GM21717 (cell line): ENCODE data around the gene KCNJ8.
"Not testable (repeated sequence)": the region's sequence is repeated elsewhere in the genome, so short reads cannot be mapped to it uniquely, and the experiment has no call there.

Source experiments
- ATAC-seq: cut with Tn5 transposase; IDR thresholded peaks from one replicate; pipeline ENCODE4 v1.9.1; 2021; ENCODE audit warnings: mild to moderate bottlenecking, moderate library complexity; ENCODE audit not compliant: unreplicated experiment

The KCNJ8 gene

DNA sequence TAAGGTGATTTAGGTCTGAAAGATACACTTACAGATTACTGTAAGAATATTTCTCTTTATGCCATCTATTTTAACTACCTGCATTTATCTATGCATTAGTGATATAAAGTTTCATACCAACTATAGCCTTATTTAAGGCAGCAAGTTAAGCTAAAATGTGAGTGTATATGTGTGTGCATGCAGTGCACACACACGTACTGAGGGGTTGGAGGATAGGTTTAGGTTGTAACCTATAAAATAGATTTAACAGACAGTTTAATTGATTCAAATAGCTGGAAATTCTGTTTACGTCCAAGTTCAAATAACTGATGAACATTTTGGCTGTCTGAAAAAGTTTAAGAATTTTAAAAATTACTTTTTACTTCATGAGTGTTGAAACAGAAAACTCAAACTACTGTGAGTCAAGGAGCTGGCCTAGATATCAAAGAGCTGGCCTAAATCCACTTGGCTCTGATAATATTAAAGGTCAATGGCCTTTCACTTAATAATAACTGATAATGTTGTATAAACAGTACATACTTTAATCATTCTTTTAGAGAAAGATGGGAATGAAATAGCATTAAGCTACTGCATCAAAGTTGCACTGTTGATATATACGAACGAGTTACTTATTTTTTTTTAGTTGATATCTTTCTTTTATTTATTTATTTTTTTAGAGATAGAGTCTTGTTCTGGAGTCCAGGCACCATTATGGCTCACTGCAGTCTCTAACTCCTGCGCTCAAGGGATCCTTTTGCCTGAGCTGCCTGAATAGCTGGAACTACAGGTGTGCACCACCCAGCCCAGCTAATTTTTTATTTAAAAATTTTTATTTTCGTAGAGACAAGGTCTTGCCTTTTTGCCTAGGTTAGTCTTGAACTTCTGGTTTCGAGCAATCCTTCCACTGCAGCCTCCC, 13.8 kb upstream of the KCNJ8 start:
- ATAC-seq: no peak

DNA sequence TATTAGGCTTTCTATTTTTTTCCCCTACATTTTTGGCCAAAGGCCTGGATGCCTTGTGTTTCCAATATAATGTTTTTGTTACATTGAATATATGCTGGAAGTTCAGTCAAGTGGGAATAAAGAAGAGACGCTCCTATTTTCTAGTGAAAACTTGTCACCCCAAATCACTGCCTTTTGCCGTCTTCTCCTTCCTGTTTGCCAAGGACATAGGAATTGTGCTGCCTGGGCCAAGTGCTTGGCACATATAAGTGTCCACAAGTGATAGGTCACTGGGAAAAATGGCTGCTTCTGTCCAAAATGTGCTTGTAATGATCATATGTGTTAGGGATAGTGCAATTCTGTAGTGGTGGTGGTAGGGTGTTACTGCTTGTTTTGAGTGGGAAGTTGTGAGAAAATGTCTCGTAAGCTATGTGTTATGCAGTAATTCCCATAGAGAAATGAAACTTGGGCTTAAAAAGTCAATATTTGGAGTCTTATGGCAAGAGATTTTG, 11.6 kb upstream of the KCNJ8 start:
- ATAC-seq: no peak

DNA sequence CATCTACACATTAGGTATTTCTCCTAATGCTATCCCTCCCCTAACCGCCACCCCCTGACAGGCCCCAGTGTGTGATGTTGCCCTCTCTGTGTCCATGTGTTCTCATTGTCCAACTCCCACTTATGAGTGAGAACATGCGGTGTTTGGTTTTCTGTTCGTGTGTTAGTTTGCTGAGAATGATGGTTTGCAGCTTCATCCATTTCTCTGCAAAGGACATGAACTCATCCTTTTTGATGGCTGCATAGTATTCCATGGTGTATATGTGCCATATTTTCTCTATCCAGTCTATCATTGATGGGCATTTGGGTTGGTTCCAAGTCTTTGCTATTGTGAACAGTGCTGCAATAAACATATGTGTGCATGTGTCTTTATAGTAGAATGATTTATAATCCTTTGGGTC, 8.2 kb upstream of the KCNJ8 start:
- ATAC-seq: not testable (repeated sequence)

DNA sequence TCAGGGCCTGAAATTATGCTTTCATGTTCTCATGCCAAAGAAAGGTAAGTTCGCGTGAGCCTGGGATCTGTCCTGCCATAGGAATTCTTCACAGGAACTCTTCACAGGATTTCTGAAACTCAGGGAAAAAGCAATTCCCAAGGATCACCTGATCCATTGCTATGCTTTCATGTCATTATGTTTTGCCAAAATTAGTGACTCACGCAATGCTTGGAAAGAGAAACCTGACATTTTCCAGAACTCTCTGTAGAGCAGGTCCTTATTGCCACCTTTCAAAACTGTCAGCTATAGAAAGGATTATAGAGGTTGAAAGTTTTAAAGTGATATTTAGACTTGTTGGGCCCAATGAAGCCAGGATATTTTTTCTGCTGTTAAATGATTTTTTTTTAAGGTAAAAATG, 6.3 kb upstream of the KCNJ8 start:
- no peak for ATAC-seq

DNA sequence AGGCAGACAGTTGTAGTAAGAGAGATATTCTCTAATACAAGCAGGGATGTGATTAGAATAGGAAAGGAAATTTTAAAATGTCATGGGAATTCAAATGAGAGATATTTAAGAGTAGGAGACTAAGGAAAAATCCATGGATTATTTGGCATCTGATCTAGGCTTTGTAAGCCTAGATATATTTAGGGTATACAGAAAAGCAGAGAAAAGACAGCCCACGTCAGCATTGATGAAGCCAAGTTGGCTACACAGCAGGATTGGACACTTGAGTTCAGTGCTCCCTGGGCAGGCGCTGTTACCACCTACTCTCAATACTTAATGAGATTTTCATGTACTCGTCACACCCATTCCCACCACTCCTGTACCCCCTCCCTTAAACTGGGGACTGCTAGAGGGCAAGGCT, 1.7 kb upstream of the KCNJ8 start:
- no peak for ATAC-seq

DNA sequence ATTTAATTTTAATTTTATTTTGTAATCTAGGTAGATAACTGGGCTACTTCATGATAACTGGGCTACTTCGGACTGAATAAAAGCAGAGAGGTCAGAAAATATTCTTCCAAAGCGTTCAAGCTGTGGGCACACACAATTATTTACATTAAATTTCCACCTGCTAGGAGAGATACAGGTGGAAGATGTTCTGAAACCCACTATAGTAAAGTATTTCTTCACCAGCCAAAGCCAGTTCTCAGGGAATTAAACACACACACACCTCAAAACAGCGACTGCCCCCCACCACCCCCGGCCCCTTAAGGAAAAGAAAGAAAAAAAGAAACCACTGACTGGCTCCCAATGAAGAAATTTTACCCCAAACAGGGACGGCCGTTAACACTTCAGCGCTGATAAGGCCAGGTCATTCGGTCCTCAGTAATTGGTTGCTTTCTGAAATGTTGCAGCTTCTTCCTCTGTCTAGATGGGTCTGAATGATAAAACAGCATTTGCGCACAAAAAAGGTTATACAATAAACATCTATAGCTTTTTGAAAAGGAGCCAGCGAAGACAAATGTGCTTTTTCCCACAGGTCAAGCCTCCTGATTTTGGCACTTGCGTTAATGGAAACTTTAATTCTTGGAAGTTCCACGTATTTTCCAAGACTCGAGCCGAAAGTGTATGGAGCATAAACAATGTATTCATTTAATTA, 771 bp upstream of the KCNJ8 start:
- ATAC-seq: no peak

DNA sequence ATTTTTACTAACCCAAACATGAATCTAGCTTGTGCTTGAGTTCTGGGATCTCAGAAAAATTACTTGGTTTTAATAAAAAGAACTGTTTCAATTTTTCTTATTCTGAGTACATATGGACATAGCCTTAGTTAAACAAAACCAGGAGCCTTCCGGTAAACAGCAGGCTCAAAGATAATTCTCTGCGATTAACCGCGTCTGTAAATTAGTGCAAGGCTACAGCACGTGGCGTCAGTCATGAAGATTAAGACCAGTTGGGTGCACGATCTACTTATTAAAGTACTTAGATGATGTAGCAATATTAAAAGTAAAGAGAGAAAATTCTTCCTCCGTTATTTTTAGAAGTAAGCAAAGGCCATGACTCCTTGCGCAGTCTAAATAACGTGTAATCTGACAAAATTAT, 700 bp downstream of the KCNJ8 start:
- ATAC-seq: no peak

DNA sequence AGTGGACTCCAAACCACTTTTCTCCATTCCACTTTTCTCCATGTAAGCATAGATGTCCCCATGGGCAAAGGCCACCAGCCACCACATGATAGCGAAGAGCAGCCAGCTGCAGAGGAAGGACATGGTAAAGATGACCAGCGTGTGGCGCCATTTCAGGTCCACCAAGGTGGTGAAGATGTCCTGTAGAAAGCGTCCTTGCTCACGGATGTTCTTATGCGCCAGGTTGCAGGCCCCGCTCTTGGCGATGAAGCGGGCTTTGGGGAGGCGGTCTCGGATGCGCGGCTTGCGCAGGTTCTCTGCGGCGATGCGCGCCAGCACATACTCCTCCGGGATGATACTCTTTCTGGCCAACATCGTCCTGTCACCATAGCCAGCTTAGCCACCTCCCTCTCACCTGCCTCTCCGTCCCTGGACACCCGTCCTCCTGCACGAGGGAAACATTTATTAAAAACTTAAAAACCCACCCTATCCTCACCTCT, 1.2 kb downstream of the KCNJ8 start:
- no peak for ATAC-seq

DNA sequence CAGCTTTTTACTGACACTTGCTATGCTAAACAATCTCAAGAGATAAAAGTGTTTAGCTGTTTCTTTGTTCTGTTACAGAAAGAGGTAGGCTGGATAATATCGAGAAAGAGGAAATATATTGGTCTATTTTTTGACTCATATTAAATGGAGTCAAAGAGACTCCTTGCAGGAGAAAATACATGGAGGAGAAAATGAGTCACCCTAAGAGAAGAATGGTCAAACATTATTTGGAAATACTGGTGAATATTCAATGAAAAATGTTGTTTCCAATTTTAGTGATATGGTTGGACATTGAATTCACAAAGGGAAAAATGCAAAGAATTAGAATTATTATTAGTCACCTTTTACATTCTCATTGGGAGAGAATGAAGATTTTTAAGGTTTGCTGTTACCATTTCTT, 3.2 kb downstream of the KCNJ8 start:
- no peak for ATAC-seq

DNA sequence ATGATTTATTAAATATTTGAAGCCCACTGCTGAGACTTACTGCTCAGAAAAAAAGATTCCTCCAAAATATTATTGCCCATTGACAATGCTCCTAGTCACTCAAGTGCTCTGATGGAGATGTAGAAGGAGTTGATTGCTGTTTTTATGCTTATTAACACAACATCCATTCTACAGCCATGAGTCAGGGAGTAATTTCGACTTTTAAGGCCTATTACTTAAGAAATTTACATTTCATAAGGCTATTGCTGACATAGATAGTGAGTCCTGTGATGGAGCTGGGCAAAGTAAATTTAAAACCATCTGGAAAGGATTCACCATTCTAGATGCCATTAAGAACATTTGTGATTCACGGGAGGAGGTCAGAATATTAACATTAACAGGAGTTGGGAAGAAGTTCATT, 5.2 kb downstream of the KCNJ8 start:
- ATAC-seq: no peak

DNA sequence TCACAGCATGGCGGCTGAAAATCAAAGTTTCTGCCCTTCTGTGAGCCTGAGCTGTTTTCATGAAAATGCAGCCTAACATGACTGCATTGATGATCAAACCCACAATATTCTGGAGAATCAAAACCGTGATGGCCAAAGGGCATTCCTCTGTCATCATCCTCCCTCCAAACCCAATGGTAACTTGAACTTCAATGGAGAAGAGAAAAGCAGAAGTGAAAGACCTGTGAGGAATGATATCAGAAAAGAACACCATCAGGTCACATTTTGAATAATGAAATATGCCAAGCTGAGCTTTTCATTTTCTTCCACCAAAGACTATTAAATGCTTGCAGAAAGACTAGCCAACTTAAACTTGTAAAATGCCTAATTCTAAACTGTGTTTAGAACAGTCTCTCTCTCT, 8.1 kb downstream of the KCNJ8 start:
- ATAC-seq: no peak

DNA sequence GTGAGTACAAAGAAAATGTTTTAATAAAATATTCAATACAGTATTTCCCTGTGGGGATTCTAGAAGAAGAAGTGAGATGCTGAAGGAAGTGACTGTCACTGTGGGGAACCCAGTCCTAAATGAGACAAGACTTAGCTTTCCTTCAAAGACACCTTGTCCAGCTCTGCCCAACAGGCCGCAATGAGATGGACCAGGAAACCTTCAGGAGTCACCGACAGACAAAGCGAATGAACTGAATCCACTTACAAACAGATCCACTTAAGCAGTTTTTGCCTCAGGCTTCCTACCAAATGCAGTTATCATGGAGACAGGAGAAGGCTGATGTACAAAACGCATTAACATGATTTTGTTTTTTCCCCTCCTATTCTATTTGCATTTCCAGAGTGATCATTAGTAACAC, 9.6 kb downstream of the KCNJ8 start:
- ATAC-seq: no peak

DNA sequence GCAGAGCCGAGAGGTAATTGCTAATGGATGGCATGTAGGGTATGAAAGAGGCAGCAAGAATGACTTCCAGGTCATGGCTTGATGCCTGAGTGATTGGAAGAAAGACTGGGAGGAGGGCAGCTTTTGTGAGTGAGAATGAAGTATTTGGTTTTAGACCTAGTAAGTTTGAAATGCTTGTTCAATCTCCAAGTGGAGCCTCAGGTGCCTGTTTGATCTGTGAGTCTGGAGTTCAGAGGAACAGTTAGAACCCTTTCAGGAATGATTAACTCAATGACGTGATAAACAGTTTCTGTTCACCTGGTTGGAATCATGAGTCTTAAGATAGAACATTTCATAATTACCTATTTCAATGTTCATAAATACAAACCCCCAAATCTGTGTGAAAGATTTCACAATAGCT, 10.4 kb downstream of the KCNJ8 start:
- ATAC-seq: no peak

DNA sequence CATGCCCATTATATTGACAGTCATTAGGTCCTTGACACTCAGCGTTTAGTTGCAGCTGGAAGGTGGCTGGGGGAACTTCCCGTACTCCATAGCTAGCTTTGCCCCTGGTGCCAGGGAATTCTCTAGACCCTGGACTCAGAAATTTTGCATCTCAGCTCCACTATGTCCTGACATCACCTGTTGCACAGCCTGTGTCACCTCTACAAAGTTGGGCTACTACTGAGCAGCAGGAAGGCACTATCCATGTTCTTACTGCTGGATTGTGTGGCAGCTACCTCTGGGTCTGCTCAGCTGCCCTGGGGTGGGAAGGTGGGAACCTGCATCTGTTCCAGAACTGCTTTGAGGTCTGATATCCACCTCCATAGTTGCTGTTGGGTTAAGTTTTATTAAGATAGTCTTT, 11.0 kb downstream of the KCNJ8 start:
- ATAC-seq: no peak

DNA sequence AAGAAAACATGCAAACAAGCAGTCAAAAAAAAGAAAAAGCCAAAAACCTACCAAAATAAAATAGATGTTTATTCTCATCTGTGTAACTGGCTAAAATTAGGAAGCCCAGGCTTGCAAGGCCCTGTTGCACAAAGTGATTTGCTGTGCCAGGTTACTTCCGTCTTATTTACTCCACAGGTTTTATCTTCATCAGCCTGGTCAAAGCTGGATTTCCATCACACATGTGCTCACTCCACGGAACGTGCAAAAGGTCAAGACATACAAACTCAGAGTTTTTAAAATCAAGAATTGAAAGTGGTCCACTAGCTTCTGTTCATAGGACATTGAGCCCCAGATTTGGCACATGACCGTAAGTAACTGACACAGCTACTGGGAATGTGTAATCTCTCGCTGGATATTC, 14.8 kb downstream of the KCNJ8 start:
- no peak for ATAC-seq

DNA sequence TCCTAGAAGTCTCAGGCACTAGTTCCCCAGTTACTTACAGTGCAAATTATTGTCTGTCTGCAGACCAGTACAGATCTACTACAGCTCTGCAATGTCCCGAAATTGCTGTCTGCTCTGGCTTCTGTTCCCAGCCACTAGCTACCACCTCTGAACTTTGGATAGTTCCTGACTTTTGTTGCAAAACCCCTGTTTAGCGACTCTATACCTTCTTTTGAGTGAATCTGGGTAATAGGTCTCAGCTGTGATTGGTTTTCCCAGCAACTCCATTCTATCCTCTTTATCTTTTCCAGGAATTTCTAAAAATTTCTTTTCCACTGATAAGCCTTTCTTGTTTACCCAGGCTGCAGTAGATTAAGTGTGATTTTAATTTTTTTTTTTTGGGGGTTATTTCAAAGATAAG, 16.8 kb downstream of the KCNJ8 start:
- no peak for ATAC-seq

DNA sequence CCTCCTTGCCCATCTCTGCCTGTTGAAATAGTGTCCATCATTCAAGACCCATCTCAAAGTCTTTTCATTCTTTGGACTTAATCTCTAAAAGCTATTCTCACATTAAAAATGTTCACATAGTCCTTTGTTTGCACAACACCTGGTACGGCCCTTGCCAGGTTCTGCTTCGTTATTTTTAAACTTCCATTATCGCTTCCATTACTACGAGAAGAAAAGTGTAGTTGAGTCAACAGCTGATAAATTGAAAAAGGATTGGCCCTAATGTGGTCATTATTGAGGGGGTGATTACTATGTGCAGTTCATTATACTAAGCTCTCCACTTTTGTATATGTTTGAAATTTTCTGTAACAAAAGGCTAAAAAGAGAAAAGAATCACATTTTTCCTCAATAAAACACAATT, 17.8 kb downstream of the KCNJ8 start:
- ATAC-seq: no peak

DNA sequence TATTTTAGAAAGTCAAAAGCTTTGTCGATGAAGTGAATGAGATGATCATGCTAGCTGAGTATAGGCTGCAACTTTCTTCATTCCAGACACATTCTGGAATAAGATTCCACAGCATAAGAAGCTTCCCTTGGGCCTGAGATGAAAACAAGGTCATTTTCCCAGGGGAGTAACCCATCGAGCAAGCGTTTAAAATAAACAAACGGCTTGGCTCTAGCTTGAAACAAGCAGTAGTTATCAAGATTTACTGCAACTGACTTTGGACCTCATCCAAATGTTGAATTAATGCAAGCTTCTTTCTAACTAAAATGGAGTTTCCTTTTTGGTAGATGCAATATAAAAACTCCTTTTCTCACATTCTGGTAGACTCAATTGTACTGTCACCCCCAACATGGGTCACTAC, 23.0 kb downstream of the KCNJ8 start:
- ATAC-seq: no peak

DNA sequence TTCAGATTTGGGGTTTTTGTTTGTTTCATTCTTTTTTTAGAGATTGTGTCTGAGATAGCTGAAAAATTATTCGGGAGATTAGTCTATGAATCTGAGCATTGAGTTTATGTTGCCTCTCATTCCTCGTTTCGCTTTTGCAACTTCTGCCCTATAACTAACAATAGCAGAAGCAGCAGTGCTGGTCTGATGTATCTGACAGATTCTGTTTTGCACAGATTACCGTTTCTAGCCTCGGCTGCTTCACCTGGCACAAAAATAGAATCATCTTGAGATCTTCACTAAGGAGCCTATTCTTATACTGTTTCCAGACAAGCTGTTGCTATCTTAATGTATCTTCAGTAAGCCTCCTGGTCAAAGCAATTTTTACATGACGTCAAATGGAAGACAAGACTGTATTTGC, 29.2 kb downstream of the KCNJ8 start:
- ATAC-seq: no peak

DNA sequence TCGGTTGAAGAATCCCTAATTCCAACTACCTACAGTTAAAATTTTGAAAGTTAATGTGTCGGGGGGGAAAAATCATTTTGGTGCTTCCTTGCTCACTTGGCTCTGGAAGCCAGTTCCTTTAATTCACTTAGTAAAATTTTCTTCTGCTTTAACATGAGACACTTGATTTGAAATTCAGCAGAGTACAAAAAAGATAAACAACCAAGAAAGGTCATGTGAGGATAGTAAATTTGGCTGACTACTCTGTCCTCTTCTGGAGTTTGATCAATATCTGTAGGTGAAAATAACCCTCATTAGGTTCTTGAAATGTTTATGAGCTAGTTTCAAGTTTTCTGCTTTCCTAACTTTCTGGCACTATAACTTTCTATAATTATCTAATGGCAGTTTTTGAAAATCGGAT, 43.4 kb downstream of the KCNJ8 start:
- no peak for ATAC-seq

DNA sequence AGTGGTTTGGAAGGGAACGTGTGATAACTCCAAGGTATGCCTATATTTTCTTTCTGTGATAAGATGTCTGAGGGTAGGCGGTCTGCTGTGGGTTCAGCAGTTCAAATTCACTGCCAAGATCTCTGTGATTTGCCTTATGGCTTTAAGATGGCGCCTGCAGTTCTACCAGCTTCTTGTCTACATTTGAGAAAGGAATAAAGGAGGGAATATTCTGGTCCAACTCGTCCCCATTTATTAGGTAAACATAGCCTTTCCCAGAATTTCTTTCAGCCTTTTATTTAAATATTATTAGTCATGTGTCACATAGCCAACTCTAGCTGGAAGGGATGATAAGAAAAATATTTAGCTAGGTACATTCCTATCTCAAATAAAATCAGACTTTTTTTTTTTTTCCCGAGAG, 48.8 kb downstream of the KCNJ8 start:
- ATAC-seq: no peak

DNA sequence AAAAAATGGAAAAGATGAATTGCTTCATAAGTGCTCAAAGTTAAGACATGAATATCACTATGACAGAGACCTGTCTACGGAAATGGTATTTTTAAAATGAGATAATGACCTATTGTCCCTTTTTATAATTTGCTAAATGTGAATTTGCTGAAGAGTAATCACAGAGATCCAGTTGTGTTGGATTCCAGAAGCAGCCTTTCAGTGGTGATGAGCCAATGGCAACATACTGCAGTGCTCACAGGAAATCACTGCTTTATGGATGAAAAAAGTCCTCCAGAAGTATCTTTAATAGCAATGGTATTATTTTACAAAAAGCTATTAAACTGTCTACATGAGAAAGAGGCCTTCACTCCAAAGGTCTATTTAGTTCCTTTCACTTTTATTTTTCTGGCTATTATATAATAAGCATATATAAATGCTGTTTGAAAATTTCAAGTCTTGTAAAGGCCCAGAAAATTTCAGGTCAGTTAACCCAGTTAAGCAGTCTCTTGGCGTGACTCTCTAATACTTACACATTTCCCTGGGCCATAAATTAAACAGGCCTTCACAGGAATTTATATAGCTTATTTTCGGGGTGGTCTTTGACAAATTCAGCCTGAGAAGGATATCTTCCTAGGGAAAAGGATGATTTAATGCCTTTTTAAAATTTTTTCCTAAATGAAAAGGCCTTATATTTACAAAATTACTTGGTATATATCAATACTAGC, 55.4 kb downstream of the KCNJ8 start:
- ATAC-seq: no peak
